GM12878 (cell line): ENCODE measurements around the gene SYNRG. TPM values are rescaled to one million over a fixed set of nuclear protein-coding genes. Genes with fewer than 3 reads are reported as not detected.

ENCODE experiments used
- ATAC-seq: fragments of 200-7000 bp; cut with Tn5 transposase; 3 replicates; pipeline ENCODE4 v1.9.1; 2020; ENCODE audit warnings: mild to moderate bottlenecking, moderate library complexity
- BruUV-seq: library from RNA; stranded (reverse); fragments of 400-500 nt; replicated peaks from 2 replicates; lab custom pipeline; 2021; lab: Mats Ljungman, UMichigan
- CTCF ChIA-PET: fragments of 300-600 bp; sonication (Branson Sonifier 250); formaldehyde crosslinking; extraction: SDS; loops from one replicate; lab custom pipeline; 2021; ENCODE audit warnings: inconsistent platforms; lab: Yijun Ruan, JAX
- POLR2A ChIA-PET: fragments of 350-600 bp; formaldehyde crosslinking; extraction: SDS; loops from one replicate; lab custom pipeline; 2021; ENCODE audit warnings: inconsistent platforms; lab: Charles Lee
- RAD21 ChIA-PET: fragments of 300-600 bp; sonication (Branson Sonifier 250); formaldehyde crosslinking; loops from one replicate; lab custom pipeline; 2023; ENCODE audit warnings: antibody characterized with exemption; ENCODE audit not compliant: unreplicated experiment; lab: Charles Lee
- SMC1A ChIA-PET: fragments of 300-600 bp; sonication (Branson Sonifier 250); formaldehyde crosslinking; loops from one replicate; lab custom pipeline; 2023; ENCODE audit not compliant: unreplicated experiment, uncharacterized antibody; lab: Charles Lee
- DNase-seq: peaks from one replicate; pipeline ENCODE4 v3.0.0-alpha.2; 2011; ENCODE audit warnings: low read depth, low spot score
- FAIRE-seq: peaks from 3 replicates; lab custom pipeline; 2011; peaks lifted over from hg19 to GRCh38; lab: Jason Lieb, UNC
- H2AFZ ChIP-seq: 2 replicates; pipeline ENCODE4 v1.6.0; 2011; ENCODE audit warnings: low read depth, low read length, control low read depth; ENCODE audit not compliant: control insufficient read depth
- H3K27ac ChIP-seq: 2 replicates; pipeline ENCODE4 v1.5.1; 2011; ENCODE audit warnings: control low read depth; ENCODE audit not compliant: control insufficient read depth, insufficient read depth
- H3K27me3 ChIP-seq, 2 experiments: replicated peaks in 1 of 2; 2 replicates each; pipeline versions ENCODE4 v1.6.0 to v1.6.1; 2011; ENCODE audit warnings: low read length in 1 of 2; ENCODE audit not compliant: control insufficient read depth in 2 of 2, insufficient read depth in 2 of 2
- H3K36me3 ChIP-seq, 2 experiments: 2 replicates each; pipeline ENCODE4 v1.5.1; 2011; ENCODE audit warnings: low read length in 1 of 2; ENCODE audit not compliant: control insufficient read depth in 2 of 2, insufficient read depth in 2 of 2
- H3K4me1 ChIP-seq: 2 replicates; pipeline ENCODE4 v1.6.1; 2011; ENCODE audit warnings: mild to moderate bottlenecking, low read length, moderate library complexity, mixed read lengths; ENCODE audit not compliant: control insufficient read depth, insufficient read depth
- H3K4me2 ChIP-seq: 2 replicates; pipeline ENCODE4 v1.6.0; 2011; ENCODE audit warnings: control low read depth; ENCODE audit not compliant: control insufficient read depth, insufficient read depth
- H3K4me3 ChIP-seq: fragments of 200-600 bp; sonication (generic); 2 replicates; pipeline ENCODE4 v1.5.1; 2016
- H3K79me2 ChIP-seq: 2 replicates; pipeline ENCODE4 v1.6.0; 2011; ENCODE audit warnings: low read length; ENCODE audit not compliant: control insufficient read depth, insufficient read depth
- H3K9ac ChIP-seq: 2 replicates; pipeline ENCODE4 v1.8.0; 2011; ENCODE audit warnings: low read length, control low read depth, mixed read lengths; ENCODE audit not compliant: control insufficient read depth, insufficient read depth
- H3K9me3 ChIP-seq: replicated peaks from 3 replicates; pipeline ENCODE4 v1.5.1; 2011; ENCODE audit warnings: mild to moderate bottlenecking, low read length; ENCODE audit not compliant: control insufficient read depth, insufficient read depth
- H4K20me1 ChIP-seq: 2 replicates; pipeline ENCODE4 v1.6.0; 2011; ENCODE audit not compliant: control insufficient read depth, insufficient read depth
- HDAC2 ChIP-seq: fragments of 200-600 bp; sonication (generic); IDR thresholded peaks from 2 replicates; pipeline ENCODE4 v1.6.1; 2017
- NR2C2 ChIP-seq: IDR thresholded peaks from 2 replicates; pipeline ENCODE4 v1.6.1; 2011; ENCODE audit warnings: borderline replicate concordance, low read depth; ENCODE audit not compliant: control insufficient read depth, insufficient read length
- RELA ChIP-seq: fragments of 450-650 bp; IDR thresholded peaks from 2 replicates; pipeline ENCODE4 v1.8.0; 2014; ENCODE audit warnings: borderline replicate concordance; ENCODE audit not compliant: partially characterized antibody
- SRF ChIP-seq, 2 experiments: IDR thresholded peaks; 2 replicates each; pipeline ENCODE4 v1.6.1; 2011; ENCODE audit warnings: low read depth in 2 of 2, low read length in 2 of 2, mild to moderate bottlenecking in 1 of 2, moderate library complexity in 1 of 2
- ZBED1 ChIP-seq: IDR thresholded peaks from 2 replicates; pipeline ENCODE4 v1.6.1; 2016; ENCODE audit warnings: borderline replicate concordance
- WGBS: methylation state at CpG from one replicate; pipeline ENCODE4 v1.1.6; 2016; ENCODE audit warnings: low lambda C conversion rate; ENCODE audit not compliant: insufficient replicate concordance, insufficient coverage; ENCODE audit errors: missing lambda C conversion rate; 5-methylcytosine and 5-hydroxymethylcytosine counted together
- in situ Hi-C: fragments of 300-500 bp; cut with MboI; formaldehyde crosslinking; loops from 9 replicates; pipeline ENCODE4 v1.14.3; 2018; ENCODE audit warnings: mixed read lengths
- intact Hi-C: fragments of 100-400 bp; cut with micrococcal nuclease; formaldehyde crosslinking; loops from one replicate; pipeline ENCODE4 v1.14.2; 2022; ENCODE audit not compliant: unreplicated experiment
- polyA plus RNA-seq, 11 experiments: library from polyadenylated mRNA; depleted of rRNA in 4 of 11; unstranded in 6 of 11; stranded (reverse) in 5 of 11; fragments of >200 nt; fragmentation: Nextera tagmentation in 4 of 11; fragmentation: Illumina TruSeq in 1 of 11; extraction: Ambion mirVana in 4 of 11; extraction: Trizol in 1 of 11; gene quantifications; 1 replicate in 1 of 11; 2 replicates in 10 of 11; pipeline versions ENCODE4 v1.2.1 to v1.2.3, GENCODE V29; 2011 to 2016; ENCODE audit warnings: inconsistent platforms in 2 of 11, missing spikeins in 2 of 11, low read depth in 1 of 11
- total RNA-seq, 4 experiments: library from RNA; depleted of rRNA in 3 of 4; stranded (reverse); fragments of >200 nt in 3 of 4; fragmentation: Illumina TruSeq in 1 of 4; extraction: Trizol in 1 of 4; gene quantifications; 2 replicates each; pipeline versions ENCODE4 v1.2.1 to v1.2.3, GENCODE V29; 2013 to 2021
- TF ChIP-seq, protein P1 (sequence below): IDR thresholded peaks from 2 replicates; pipeline ENCODE4 v1.6.1; 2011; ENCODE audit warnings: low read depth, low read length, improper control_type of control experiment, borderline replicate concordance

Gene SYNRG
- total and polyA plus RNA-seq, 10 of the 15 experiments (the other 5 are each of a cell fraction or from before 2014, with no cell fraction given) = 5.2 to 40.4 (median 26.7) TPM

DNA sequence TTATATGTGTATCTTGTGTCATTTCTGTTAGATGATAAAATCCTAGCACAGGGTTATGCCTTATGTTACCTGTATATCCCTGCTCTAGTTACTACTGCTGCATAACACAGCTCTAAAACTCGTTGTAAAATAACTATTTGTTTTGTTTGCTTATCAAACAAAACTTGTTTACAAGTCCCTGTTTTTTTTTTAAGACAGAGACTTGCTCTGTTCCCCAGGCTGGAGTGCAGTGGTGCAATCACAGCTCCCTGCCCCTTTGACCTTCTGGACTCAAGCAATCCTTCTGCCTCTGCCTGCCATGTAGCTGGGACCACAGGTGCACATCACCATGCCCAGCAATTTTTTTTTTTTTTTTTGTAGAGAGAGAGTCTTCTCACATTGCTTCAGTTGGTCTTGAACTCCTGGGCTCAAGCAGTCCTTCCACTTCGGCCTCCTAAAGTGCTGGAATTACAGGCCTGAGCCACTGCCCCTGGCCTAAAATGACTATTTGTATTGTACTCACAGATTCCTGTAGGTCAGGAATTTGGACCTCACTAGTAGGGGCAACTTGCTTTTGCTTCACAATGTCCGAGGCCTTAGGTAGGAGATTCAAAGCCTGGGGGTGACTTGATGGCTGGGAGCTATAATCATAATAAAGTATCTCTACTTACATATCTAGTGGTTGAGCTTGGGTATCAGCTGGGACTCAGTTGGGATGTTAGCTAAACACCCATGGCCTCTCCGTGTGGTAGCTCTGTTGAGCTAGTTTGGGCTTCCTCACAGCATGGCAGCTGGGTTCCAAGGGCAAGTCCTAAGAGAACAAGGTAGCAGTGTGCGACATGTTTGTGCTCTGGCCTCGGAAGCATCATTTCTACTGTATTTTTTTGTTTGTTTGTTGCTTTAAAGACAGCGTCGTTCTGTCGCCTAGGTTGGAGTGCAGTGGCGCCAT lies 106.9 kb downstream of the SYNRG start:
- POLR2A ChIA-PET = interaction anchor here (0.7 kb wide), 1 partner anchor 25 kb away, joined by 3 read pairs; no protein-coding TSS in a partner anchor

More for the DNA sequence above, 106.9 kb downstream of the SYNRG start:
- 89% methylated on average over 10 of the region's 10 CpGs for WGBS
- Histone ChIP-seq H3K36me3 (no peaks in the 10 kb centered on the region; a peak in 1 of 4 replicates), H3K9me3 (no peaks in the 10 kb centered on the region), H3K9ac (no peak overlapping the region), H4K20me1 (no peaks in the 10 kb centered on the region), H3K4me3 (no peak overlapping the region), H3K79me2 (no peaks in the 10 kb centered on the region; the same call in 1 of the 2 replicates), H2AFZ (no peak overlapping the region), H3K27ac (no peak overlapping the region), H3K4me1 (no peaks in the 10 kb centered on the region), H3K4me2 (no peak overlapping the region), H3K27me3 (no peaks in the 10 kb centered on the region)
- in situ Hi-C loops (loop anchor here (25.0 kb wide), 1 partner anchor 885 kb away; no protein-coding TSS in a partner anchor), intact Hi-C loops (no loop called here)
- ATAC-seq = no peak
- no peak for DNase-seq
- ChIA-PET CTCF (interaction anchor here (1.1 kb wide), 1 partner anchor 129 kb away, joined by 4 read pairs; no protein-coding TSS in a partner anchor), SMC1A (interaction anchor here (1.0 kb wide), 1 partner anchor 129 kb away, joined by 3 read pairs; no protein-coding TSS in a partner anchor), RAD21 (no interaction called here)
- TF ChIP-seq, protein P1, sequence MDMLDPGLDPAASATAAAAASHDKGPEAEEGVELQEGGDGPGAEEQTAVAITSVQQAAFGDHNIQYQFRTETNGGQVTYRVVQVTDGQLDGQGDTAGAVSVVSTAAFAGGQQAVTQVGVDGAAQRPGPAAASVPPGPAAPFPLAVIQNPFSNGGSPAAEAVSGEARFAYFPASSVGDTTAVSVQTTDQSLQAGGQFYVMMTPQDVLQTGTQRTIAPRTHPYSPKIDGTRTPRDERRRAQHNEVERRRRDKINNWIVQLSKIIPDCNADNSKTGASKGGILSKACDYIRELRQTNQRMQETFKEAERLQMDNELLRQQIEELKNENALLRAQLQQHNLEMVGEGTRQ = no peak
- TF ChIP-seq RELA (no peak), HDAC2 (no peak), ZBED1 (no peak), NR2C2 (no peak), SRF (IDR thresholded peaks at IDR 0.05; ENCODE audit: low read depth in 2 of 2, low read length in 2 of 2) (no peak)
- BruUV-seq = no TSS peak
- no peak for FAIRE-seq
